Gastrocnemius medialis (tissue), 4 donors: ENCODE data around the gene C5. TPM values are rescaled to one million over a fixed set of nuclear protein-coding genes. Genes with fewer than 3 reads are reported as not detected.

Experiments
- ATAC-seq, 2 donors: fragments of 150-250 bp; one replicate each; pipeline ENCODE4 v1.9.1; 2016
- DNase-seq, 2 donors: peaks; one replicate each; pipeline ENCODE4 v3.0.0-alpha.2; 2019
- H3K27ac ChIP-seq, 4 donors: fragments of 200-600 bp; sonication (generic); 1 replicate in 1 of 4; 2 replicates in 3 of 4; pipeline ENCODE4 v1.5.1; 2016 to 2018; ENCODE audit warnings: mild to moderate bottlenecking in 2 of 4, moderate library complexity in 1 of 4
- H3K27me3 ChIP-seq, 3 donors: fragments of 200-600 bp; sonication (generic) in 2 of 3; 1 replicate in 1 of 3; 2 replicates in 2 of 3; pipeline versions ENCODE4 v1.5.1 to v1.6.0; 2016 to 2019; ENCODE audit warnings: mild to moderate bottlenecking in 1 of 3, moderate library complexity in 1 of 3
- H3K36me3 ChIP-seq, 2 donors: fragments of 200-600 bp; sonication (generic) in 1 of 2; one replicate each; pipeline ENCODE4 v1.5.1; 2017 to 2018
- H3K4me1 ChIP-seq, 2 donors: fragments of 200-600 bp; sonication (generic) in 1 of 2; one replicate each; pipeline ENCODE4 v1.5.1; 2016 to 2017; ENCODE audit warnings: mild to moderate bottlenecking in 2 of 2
- H3K4me3 ChIP-seq, 4 donors: fragments of 200-600 bp; sonication (generic) in 3 of 4; 1 replicate in 1 of 4; 2 replicates in 3 of 4; pipeline ENCODE4 v1.5.1; 2016 to 2019; ENCODE audit warnings: mild to moderate bottlenecking in 2 of 4
- H3K9me3 ChIP-seq, 3 donors: fragments of 200-600 bp; sonication (generic) in 2 of 3; 1 replicate in 1 of 3; 2 replicates in 2 of 3; pipeline ENCODE4 v1.5.1; 2016 to 2019
- POLR2A ChIP-seq, 2 donors: fragments of 450-650 bp; IDR thresholded peaks; one replicate each; pipeline ENCODE4 v1.6.1; 2017; ENCODE audit warnings: antibody characterized with exemption in 2 of 2, mild to moderate bottlenecking in 2 of 2, moderate library complexity in 2 of 2
- in situ Hi-C, 4 donors: fragments of 200-750 bp; cut with MboI; loops; one replicate each; pipeline versions ENCODE4 v1.15.0 to v1.8.0; 2017; ENCODE audit warnings: low sequenced_read_pairs in 4 of 4
- intact Hi-C: fragments of 100-400 bp; cut with DNase I; formaldehyde crosslinking; loops from one replicate; pipeline ENCODE4 v1.15.1; 2023; ENCODE audit warnings: low total_unique reads
- total RNA-seq, 4 donors: library from RNA; depleted of rRNA; stranded (reverse); fragments of >200 nt; gene quantifications; one replicate each; pipeline versions ENCODE4 v1.1.0 to v1.2.3, GENCODE V29; 2016
- TF ChIP-seq, protein P1 (sequence below), 5 experiments: fragments of 450-650 bp in 3 of 5; fragments of 200-600 bp in 2 of 5; sonication (generic) in 2 of 5; IDR thresholded peaks in 4 of 5; conservative IDR thresholded peaks in 1 of 5; 1 replicate in 4 of 5; 2 replicates in 1 of 5; pipeline ENCODE4 v1.5.1; 2016 to 2019; ENCODE audit warnings: antibody characterized with exemption in 5 of 5, mild to moderate bottlenecking in 3 of 5, moderate library complexity in 3 of 5

Gene C5
- total RNA-seq, 4 donors from 2014 or later = 0.22 to 3.9 (median 1.8) TPM

DNA sequence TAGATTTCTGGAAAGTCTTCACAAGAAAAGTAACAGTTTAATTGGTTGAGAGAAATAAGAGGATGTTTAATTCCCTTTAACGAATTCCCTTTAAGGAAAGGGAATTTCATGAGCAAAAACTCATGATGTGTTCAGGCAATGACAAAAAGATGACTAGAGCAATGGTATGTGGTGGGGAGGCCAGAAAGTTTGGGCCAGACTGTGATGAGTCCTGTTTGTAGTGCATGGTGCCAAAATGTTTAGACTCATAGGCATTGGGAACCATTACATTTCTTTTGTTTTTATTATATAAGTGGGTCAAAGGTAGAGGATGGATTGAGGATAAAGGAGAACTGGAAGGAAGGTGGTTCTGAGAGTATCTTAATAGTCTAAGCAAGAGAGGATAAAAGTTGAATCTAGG lies 35.6 kb upstream of the C5 start:
- DNase-seq = no peak
- intact Hi-C loops (no loop called here), in situ Hi-C loops (no loop called here)
- Histone ChIP-seq H3K4me1 (no peaks in the 10 kb centered on the region), H3K27ac (no peak overlapping the region), H3K4me3 (no peak overlapping the region), H3K36me3 (no peaks in the 10 kb centered on the region), H3K9me3 (no peaks in the 10 kb centered on the region), H3K27me3 (no peaks in the 10 kb centered on the region)
- no peak for ATAC-seq
- no peak for TF ChIP-seq POLR2A (IDR thresholded peaks at IDR 0.05)
- TF ChIP-seq, protein P1, sequence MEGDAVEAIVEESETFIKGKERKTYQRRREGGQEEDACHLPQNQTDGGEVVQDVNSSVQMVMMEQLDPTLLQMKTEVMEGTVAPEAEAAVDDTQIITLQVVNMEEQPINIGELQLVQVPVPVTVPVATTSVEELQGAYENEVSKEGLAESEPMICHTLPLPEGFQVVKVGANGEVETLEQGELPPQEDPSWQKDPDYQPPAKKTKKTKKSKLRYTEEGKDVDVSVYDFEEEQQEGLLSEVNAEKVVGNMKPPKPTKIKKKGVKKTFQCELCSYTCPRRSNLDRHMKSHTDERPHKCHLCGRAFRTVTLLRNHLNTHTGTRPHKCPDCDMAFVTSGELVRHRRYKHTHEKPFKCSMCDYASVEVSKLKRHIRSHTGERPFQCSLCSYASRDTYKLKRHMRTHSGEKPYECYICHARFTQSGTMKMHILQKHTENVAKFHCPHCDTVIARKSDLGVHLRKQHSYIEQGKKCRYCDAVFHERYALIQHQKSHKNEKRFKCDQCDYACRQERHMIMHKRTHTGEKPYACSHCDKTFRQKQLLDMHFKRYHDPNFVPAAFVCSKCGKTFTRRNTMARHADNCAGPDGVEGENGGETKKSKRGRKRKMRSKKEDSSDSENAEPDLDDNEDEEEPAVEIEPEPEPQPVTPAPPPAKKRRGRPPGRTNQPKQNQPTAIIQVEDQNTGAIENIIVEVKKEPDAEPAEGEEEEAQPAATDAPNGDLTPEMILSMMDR (IDR thresholded peaks at IDR 0.05 in 4 of 5, conservative IDR thresholded peaks at IDR 0.05 in 1 of 5) = no peak

DNA sequence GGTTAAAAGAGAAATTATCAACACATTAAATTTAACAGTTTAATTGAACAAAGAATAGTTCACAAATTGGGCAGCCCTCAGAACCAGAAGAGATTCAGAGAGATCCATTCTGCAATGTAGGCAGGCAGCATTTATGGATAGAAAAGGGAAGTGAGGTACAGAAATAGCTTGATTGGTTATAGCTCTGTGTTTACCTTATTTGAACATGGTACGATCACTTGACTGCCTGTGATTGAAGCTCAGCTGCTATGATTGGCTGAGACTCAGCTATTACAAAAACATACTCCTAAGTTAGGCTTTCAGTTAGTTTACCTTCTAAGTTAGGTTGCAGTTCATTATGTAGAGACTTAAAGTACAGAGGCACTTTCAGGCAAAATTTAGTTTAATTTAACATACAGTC lies 32.0 kb upstream of the C5 start:
- no peak for ATAC-seq
- intact Hi-C loops = no loop called here
- H3K4me1 ChIP-seq = no peaks in the 10 kb centered on the region
- no peak for DNase-seq
- no peak overlapping the region for H3K27ac ChIP-seq
- in situ Hi-C loops = no loop called here
- H3K36me3 ChIP-seq = no peaks in the 10 kb centered on the region
- TF ChIP-seq, protein P1 (IDR thresholded peaks at IDR 0.05 in 4 of 5, conservative IDR thresholded peaks at IDR 0.05 in 1 of 5) = no peak
- TF ChIP-seq POLR2A (IDR thresholded peaks at IDR 0.05) = no peak
- H3K9me3 ChIP-seq = no peaks in the 10 kb centered on the region
- no peaks in the 10 kb centered on the region for H3K27me3 ChIP-seq
- no peak overlapping the region for H3K4me3 ChIP-seq

DNA sequence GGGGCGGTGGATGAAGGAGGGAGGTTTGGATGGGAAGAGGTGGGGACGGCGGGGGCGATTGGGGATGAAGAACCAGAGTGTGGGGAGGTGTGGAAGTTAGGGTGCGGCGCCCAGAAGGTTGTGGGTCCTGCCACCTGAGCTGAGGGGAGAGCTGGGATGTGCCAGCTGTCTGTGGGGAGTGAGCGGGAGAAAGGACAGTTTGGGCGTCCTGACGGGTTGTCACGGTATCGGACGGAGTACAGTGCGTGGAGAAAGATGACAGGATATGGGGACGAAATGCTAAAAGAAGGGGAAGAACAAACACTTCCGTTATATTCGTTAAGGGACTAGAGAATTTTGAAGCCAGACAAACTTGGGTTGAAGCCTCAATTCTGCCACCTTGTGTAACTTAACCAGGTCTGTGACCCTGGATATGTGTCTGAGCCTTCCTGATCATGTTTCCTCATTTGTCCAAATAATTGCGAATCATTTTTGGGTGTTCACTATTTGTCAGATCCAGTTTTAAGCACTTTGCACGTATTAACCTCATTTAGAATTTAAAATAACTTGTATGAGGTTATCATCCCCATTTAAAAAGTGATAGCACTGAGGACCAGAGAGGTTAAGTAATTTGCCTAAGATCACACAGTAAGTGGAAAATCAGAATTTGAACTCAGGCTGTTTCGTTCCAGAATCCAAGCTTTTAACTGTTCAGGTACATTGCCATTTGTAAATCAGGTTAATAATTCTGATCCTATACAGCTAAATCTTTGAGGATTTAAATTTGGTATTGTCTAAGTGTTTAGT lies 25.4 kb upstream of the C5 start:
- TF ChIP-seq, protein P1 (IDR thresholded peaks at IDR 0.05 in 4 of 5, conservative IDR thresholded peaks at IDR 0.05 in 1 of 5) = no peak
- no peak for TF ChIP-seq POLR2A (IDR thresholded peaks at IDR 0.05)
- peaks cover 0 to 10% of the 10 kb centered on the region in 2 donors for H3K4me1 ChIP-seq
- peak overlapping the region; percentile 66 to 77 (median 74) for H3K27ac ChIP-seq
- ATAC-seq (peak; percentile 4 to 7), DNase-seq (no peak)
- H3K36me3 ChIP-seq = no peaks in the 10 kb centered on the region
- in situ Hi-C loops (no loop called here), intact Hi-C loops (loop anchor here (2.0 kb wide), 1 partner anchor 45 kb away; no protein-coding TSS in a partner anchor)
- H3K9me3 ChIP-seq = no peaks in the 10 kb centered on the region
- peak overlapping the region; percentile 68 to 81 (median 70) for H3K4me3 ChIP-seq
- H3K27me3 ChIP-seq = peaks cover 10 to 20% (median 14%) of the 10 kb centered on the region in 3 donors

DNA sequence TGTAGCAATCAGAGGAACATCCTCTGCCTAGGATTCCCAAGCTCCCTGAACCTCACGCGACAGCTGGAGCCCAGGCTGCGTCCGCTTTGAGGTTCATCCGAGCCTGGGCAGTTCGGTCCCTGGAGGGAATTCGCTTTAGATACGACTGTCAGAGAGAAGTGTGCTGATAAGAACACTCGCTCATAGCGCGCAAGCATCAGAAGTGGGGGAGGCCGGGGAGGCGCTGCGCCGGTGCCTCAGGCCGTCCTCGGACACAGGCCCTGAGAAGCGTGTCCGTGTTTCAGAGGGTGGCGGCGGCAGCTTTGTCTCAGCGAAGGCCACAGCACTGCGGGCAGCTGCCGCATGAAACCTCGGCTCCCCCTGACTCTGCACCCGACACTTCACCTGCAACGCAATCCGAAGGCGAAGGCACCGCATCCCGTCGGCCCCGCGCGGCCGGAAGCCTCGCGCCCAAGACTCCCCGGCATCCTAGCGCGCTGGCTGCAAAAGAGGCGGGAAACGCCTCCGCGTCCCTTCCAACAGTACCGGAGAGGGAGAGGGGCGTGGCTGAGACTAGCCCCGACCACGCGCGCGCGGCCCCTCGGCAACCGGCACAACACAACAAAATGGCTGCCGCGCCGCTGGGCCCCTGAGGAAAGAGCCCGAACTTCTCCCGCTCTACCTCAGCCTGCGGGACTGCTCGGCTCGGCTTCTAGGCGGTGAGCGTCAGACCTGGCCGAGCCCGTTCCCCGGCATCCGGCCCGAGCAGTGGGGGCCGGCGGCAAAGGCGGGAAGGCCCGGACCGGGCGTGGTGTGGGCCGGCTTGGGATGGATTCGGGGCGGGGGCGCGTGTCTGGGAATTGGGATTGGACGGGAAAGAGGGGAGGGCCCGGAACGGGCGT lies 24.5 kb upstream of the C5 start, which contains the start of gene CNTRL:
Gene CNTRL (plus strand): TSS at position 586 of the 881 bp plus-strand sequence. CDS start 13,372 bp downstream, outside the sequence.
- no peaks in the 10 kb centered on the region for H3K9me3 ChIP-seq
- ATAC-seq (peak; percentile 80 to 85), DNase-seq (peak; percentile 64 to 73)
- intact Hi-C loops (loop anchor here (2.0 kb wide), 1 partner anchor 46 kb away; no protein-coding TSS in a partner anchor), in situ Hi-C loops (loop anchor here in 1 of 4 donors (25.0 kb wide), 1 partner anchor 212 kb away; no protein-coding TSS in a partner anchor)
- H3K36me3 ChIP-seq = no peaks in the 10 kb centered on the region
- peak within 1 kb of the TSS; percentile 68 to 81 (median 70) for H3K4me3 ChIP-seq
- peaks cover 10 to 20% (median 18%) of the 10 kb centered on the region in 3 donors for H3K27me3 ChIP-seq
- H3K27ac ChIP-seq = peak within 1 kb of the TSS; percentile 66 to 77 (median 74)
- H3K4me1 ChIP-seq = peaks cover 0 to 10% of the 10 kb centered on the region in 2 donors
- TF ChIP-seq, protein P1 (IDR thresholded peaks at IDR 0.05 in 4 of 5, conservative IDR thresholded peaks at IDR 0.05 in 1 of 5) = no peak
- TF ChIP-seq POLR2A (IDR thresholded peaks at IDR 0.05) = peak; percentile 9 to 53
